ENCODE measurements around the gene CRYZL1. TPM values are rescaled to one million over a fixed set of nuclear protein-coding genes. Genes with fewer than 3 reads are reported as not detected.

CRYZL1 gene
- total and polyA plus RNA-seq, 2 of the 8 experiments (the other 6 are each of a cell fraction or from before 2014, with no cell fraction given) = 15.6 to 15.8 TPM

DNA sequence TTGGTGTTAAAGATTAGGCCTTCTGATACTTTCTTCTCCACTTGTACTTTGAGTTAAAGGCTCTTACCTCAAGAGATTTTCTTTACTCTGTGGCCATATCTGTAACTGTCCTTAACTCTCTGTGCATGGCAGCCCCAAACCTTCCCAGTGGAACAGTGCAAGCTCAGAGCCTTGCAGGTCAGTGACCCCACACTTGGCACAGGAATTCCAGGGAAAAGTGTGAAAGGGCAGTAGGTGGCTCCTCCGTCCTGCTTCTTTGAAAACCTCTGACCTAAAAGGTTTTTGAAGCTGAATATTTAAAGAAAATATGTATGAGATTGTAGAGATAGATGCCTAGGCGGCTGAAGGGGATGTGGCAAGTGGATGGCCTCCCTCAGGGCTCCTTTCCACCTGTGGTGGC lies 27.1 kb upstream of the CRYZL1 start:
- Histone ChIP-seq H3K23me2 (ENCODE audit: low read depth, low read length) (no peaks in the 10 kb centered on the region), H3K4me3 (ENCODE audit: extremely low read depth in 1 of 4, insufficient read depth in 2 of 4, low read depth in 3 of 4, low read length in 4 of 4) (no peak overlapping the region), H2BK12ac (ENCODE audit: low read depth, low read length) (no peak overlapping the region), H4K20me1 (replicated peaks in 1 of 2; ENCODE audit: control insufficient read depth in 1 of 2, insufficient read depth in 2 of 2, low read length in 2 of 2) (peaks cover 7 to 23% of the 10 kb centered on the region in 2 experiments), H3K4ac (replicated peaks; ENCODE audit: insufficient read length, low read depth, low read length) (no peak overlapping the region), H2AK5ac (ENCODE audit: low read depth, low read length) (no peak overlapping the region), H3K79me2 (ENCODE audit: control insufficient read depth in 1 of 2, insufficient read depth in 2 of 2, low read length in 2 of 2) (peaks cover 14 to 99% of the 10 kb centered on the region in 2 experiments), H2AFZ (ENCODE audit: low read length) (no peak overlapping the region), H3K27me3 (replicated peaks in 1 of 4; ENCODE audit: control insufficient read depth in 3 of 4, extremely low read depth in 1 of 4, insufficient read depth in 3 of 4, low read length in 3 of 4) (no peaks in the 10 kb centered on the region), H2BK5ac (ENCODE audit: low read depth, low read length) (no peak overlapping the region), H3K27ac (ENCODE audit: low read depth, low read length) (no peak overlapping the region), H3K79me1 (ENCODE audit: low read depth, low read length) (peaks cover 6% of the 10 kb centered on the region), H2BK120ac (replicated peaks; ENCODE audit: low read depth, low read length) (no peak overlapping the region), H3K36me3 (ENCODE audit: control insufficient read depth in 2 of 4, insufficient read depth in 4 of 4, low read length in 3 of 4) (no peaks in the 10 kb centered on the region), H3K9me3 (ENCODE audit: insufficient read depth in 2 of 2, low read depth in 1 of 2, low read length in 1 of 2) (no peaks in the 10 kb centered on the region), H3K9ac (replicated peaks in 1 of 4; ENCODE audit: extremely low read depth in 1 of 4, low read depth in 3 of 4, low read length in 3 of 4) (no peak overlapping the region), H4K91ac (replicated peaks; ENCODE audit: insufficient read length, low read length) (no peak overlapping the region), H4K5ac (ENCODE audit: insufficient read length, low read depth, low read length) (no peak overlapping the region), H3K14ac (ENCODE audit: insufficient read length) (no peak overlapping the region), H3K23ac (ENCODE audit: insufficient read length) (no peak overlapping the region), H3K4me1 (replicated peaks in 1 of 4; ENCODE audit: control insufficient read depth in 3 of 4, insufficient read depth in 4 of 4, low read length in 3 of 4) (peaks cover 0 to 12% (median 0%) of the 10 kb centered on the region in 4 experiments; a peak in 3 of 7 replicates), H4K8ac (ENCODE audit: extremely low read depth, insufficient read depth, low read length) (no peak overlapping the region), H3K56ac (replicated peaks; ENCODE audit: insufficient read length, low read depth, low read length) (no peak overlapping the region), H3K4me2 (ENCODE audit: insufficient read depth in 1 of 2, low read depth in 2 of 2, low read length in 2 of 2) (no peak overlapping the region), H2BK15ac (ENCODE audit: low read length) (no peak overlapping the region), H3K18ac (ENCODE audit: extremely low read depth, low read length) (no peak overlapping the region), H2BK20ac (ENCODE audit: low read length) (no peak overlapping the region)
- FAIRE-seq = no peak
- DNase-seq (ENCODE audit: low read depth in 1 of 2, low spot score in 2 of 2) = no peak
- POLR2A ChIA-PET (ENCODE audit: partially characterized antibody) = interaction anchor here (1.6 kb wide), 1 partner anchor 10 kb away, joined by 3 read pairs; no protein-coding TSS in a partner anchor
- CTCF ChIA-PET (ENCODE audit: partially characterized antibody) = interaction anchor here (0.8 kb wide), 1 partner anchor 17 kb away, joined by 3 read pairs; no protein-coding TSS in a partner anchor
- 100% methylated on average over 2 of the region's 2 CpGs; no CpG with 5 or more reads in 1 of the 2 experiments for WGBS, 2 experiments (ENCODE audit: extremely low coverage in 1 of 2, insufficient coverage in 1 of 2, insufficient read length in 1 of 2, insufficient replicate concordance in 2 of 2, low coverage in 1 of 2, low lambda C conversion rate in 2 of 2, missing lambda C conversion rate in 1 of 2)
- TF ChIP-seq CHD1 (IDR thresholded peaks at IDR 0.05; ENCODE audit: low read depth, low read length) (no peak), SIN3A (conservative IDR thresholded peaks at IDR 0.05 in 1 of 2, IDR thresholded peaks at IDR 0.05 in 1 of 2; ENCODE audit: low read depth in 1 of 2, low read length in 2 of 2) (no peak), MAX (IDR thresholded peaks at IDR 0.05) (no peak), YY1 (IDR thresholded peaks at IDR 0.05; ENCODE audit: low read depth, low read length) (no peak), SIRT6 (IDR thresholded peaks at IDR 0.05; ENCODE audit: low read length) (no peak), JUND (IDR thresholded peaks at IDR 0.05; ENCODE audit: low read length) (no peak), TBP (IDR thresholded peaks at IDR 0.05; ENCODE audit: low read depth, low read length) (no peak), RXRA (IDR thresholded peaks at IDR 0.05; ENCODE audit: insufficient read depth, low read depth, low read length) (no peak), SRF (IDR thresholded peaks at IDR 0.05; ENCODE audit: low read depth, low read length) (no peak), CREB1 (IDR thresholded peaks at IDR 0.05) (no peak), TEAD4 (IDR thresholded peaks at IDR 0.05; ENCODE audit: low read depth, low read length) (no peak), GTF2F1 (IDR thresholded peaks at IDR 0.05; ENCODE audit: borderline replicate concordance, low read depth, low read length) (no peak), SIX5 (IDR thresholded peaks at IDR 0.05; ENCODE audit: low read depth, low read length) (no peak), BCL11A (IDR thresholded peaks at IDR 0.05; ENCODE audit: low read depth in 2 of 2, low read length in 2 of 2) (no peak), SAP30 (IDR thresholded peaks at IDR 0.05; ENCODE audit: insufficient read depth, insufficient replicate concordance, low read length) (no peak)

Measured in H1 (cell line).